HepG2 (cell line): ENCODE results near the gene GNPDA1. TPM values are rescaled to one million over a fixed set of nuclear protein-coding genes. Genes with fewer than 3 reads are reported as not detected.
A peak's percentile ranks its signal among the peaks of the same experiment; 100 is the strongest.

Experiments used
- ATAC-seq: fragments of 200-7000 bp; cut with Tn5 transposase; 3 replicates; pipeline ENCODE4 v1.9.1; 2020; ENCODE audit warnings: mild to moderate bottlenecking, moderate library complexity
- BruUV-seq: library from RNA; stranded (reverse); fragments of 400-500 nt; replicated peaks from 2 replicates; lab custom pipeline; 2021; lab: Mats Ljungman, UMichigan
- CTCF ChIA-PET: fragments of 300-600 bp; formaldehyde crosslinking; extraction: SDS; loops from one replicate; lab custom pipeline; 2021; ENCODE audit warnings: low total read pairs, inconsistent platforms, low intra/inter-chr PET ratio; lab: Yijun Ruan, JAX
- POLR2A ChIA-PET: fragments of 350-600 bp; sonication (Branson Sonifier 250); formaldehyde crosslinking; loops from one replicate; lab custom pipeline; 2020; ENCODE audit warnings: antibody characterized with exemption, inconsistent platforms; lab: Yijun Ruan, JAX
- DNase-seq: peaks from one replicate; pipeline ENCODE4 v3.0.0-alpha.2; 2015; ENCODE audit warnings: low spot score
- FAIRE-seq: peaks from 3 replicates; lab custom pipeline; 2011; peaks lifted over from hg19 to GRCh38; lab: Jason Lieb, UNC
- H2AFZ ChIP-seq: one replicate; pipeline ENCODE4 v1.6.1; 2011; ENCODE audit warnings: low read length, inconsistent platforms
- H3K27ac ChIP-seq: fragments of 300-600 bp; 3 replicates; pipeline ENCODE4 v1.8.0; 2011; ENCODE audit warnings: mixed run types, mild to moderate bottlenecking, mixed read lengths, low read length, inconsistent platforms; ENCODE audit not compliant: insufficient read depth; ENCODE audit errors: extremely low read length
- H3K27me3 ChIP-seq, 2 experiments: fragments of 200-600 bp in 1 of 2; 2 replicates in 1 of 2; 3 replicates in 1 of 2; pipeline versions ENCODE4 v1.6.0 to v1.8.0; 2011; ENCODE audit warnings: low read length in 2 of 2, mild to moderate bottlenecking in 2 of 2, moderate library complexity in 2 of 2, inconsistent platforms in 1 of 2; ENCODE audit not compliant: insufficient read depth in 2 of 2, control insufficient read depth in 1 of 2
- H3K36me3 ChIP-seq, 2 experiments: fragments of 200-600 bp in 1 of 2; replicated peaks in 1 of 2; 2 replicates in 1 of 2; 3 replicates in 1 of 2; pipeline versions ENCODE4 v1.5.1 to v1.8.0; 2011; ENCODE audit warnings: low read length in 2 of 2, inconsistent platforms in 1 of 2; ENCODE audit not compliant: insufficient read depth in 2 of 2, control insufficient read depth in 1 of 2
- H3K4me1 ChIP-seq: 2 replicates; pipeline ENCODE4 v1.5.1; 2012; ENCODE audit warnings: low read length, inconsistent platforms; ENCODE audit not compliant: insufficient read depth
- H3K4me2 ChIP-seq: 2 replicates; pipeline ENCODE4 v1.6.0; 2011; ENCODE audit warnings: low read depth, low read length, inconsistent platforms
- H3K4me3 ChIP-seq, 3 experiments: fragments of 200-600 bp in 1 of 3; sonication (generic), shearing (Covaris generic) in 1 of 3; replicated peaks in 1 of 3; 2 replicates each; pipeline ENCODE4 v1.5.1; 2011 to 2016; ENCODE audit warnings: low read length in 3 of 3, inconsistent platforms in 2 of 3, low read depth in 2 of 3, mild to moderate bottlenecking in 2 of 3, control low read depth in 1 of 3, mixed read lengths in 1 of 3; ENCODE audit not compliant: insufficient read depth in 1 of 3
- H3K79me2 ChIP-seq: one replicate; pipeline ENCODE4 v1.6.1; 2011; ENCODE audit warnings: low read length, inconsistent platforms; ENCODE audit not compliant: insufficient read depth
- H3K9ac ChIP-seq: 2 replicates; pipeline ENCODE4 v1.6.0; 2011; ENCODE audit warnings: mild to moderate bottlenecking, low read depth, low read length, inconsistent platforms; ENCODE audit not compliant: insufficient read depth
- H3K9me3 ChIP-seq: 2 replicates; pipeline ENCODE4 v1.5.1; 2012; ENCODE audit warnings: mild to moderate bottlenecking, low read length
- H4K20me1 ChIP-seq: 2 replicates; pipeline ENCODE4 v1.6.0; 2011; ENCODE audit warnings: inconsistent platforms, mild to moderate bottlenecking, low read length, moderate library complexity; ENCODE audit not compliant: insufficient read depth
- ARNT2 ChIP-seq: sonication (generic); formaldehyde crosslinking; IDR thresholded peaks from 2 replicates; pipeline ENCODE4 v1.8.0; 2022; ENCODE audit warnings: mild to moderate bottlenecking, low read depth, missing genetic modification reagents, moderate library complexity
- ISX ChIP-seq: sonication (generic); formaldehyde crosslinking; conservative IDR thresholded peaks from 2 replicates; pipeline ENCODE4 v1.5.0; 2020; ENCODE audit warnings: missing genetic modification reagents
- MEF2D ChIP-seq: sonication (generic); formaldehyde crosslinking; IDR thresholded peaks from 2 replicates; pipeline ENCODE4 v1.5.1; 2020; ENCODE audit warnings: mild to moderate bottlenecking, missing genetic modification reagents
- MYNN ChIP-seq: sonication (generic); formaldehyde crosslinking; IDR thresholded peaks from 2 replicates; pipeline ENCODE4 v1.4.0; 2020; ENCODE audit warnings: mild to moderate bottlenecking, low read depth, missing genetic modification reagents
- SPEN ChIP-seq: sonication (generic); formaldehyde crosslinking; IDR thresholded peaks from 2 replicates; pipeline ENCODE4 v1.5.1; 2020; ENCODE audit warnings: low read depth, mild to moderate bottlenecking, missing genetic modification reagents
- TEAD3 ChIP-seq: optimal IDR thresholded peaks from 2 replicates; pipeline ENCODE3; 2016; ENCODE audit warnings: borderline replicate concordance
- USF2 ChIP-seq, 2 experiments: sonication (generic) in 1 of 2; formaldehyde crosslinking in 1 of 2; IDR thresholded peaks; 2 replicates each; pipeline versions ENCODE4 v1.5.1 to v1.6.1; 2011 to 2020; ENCODE audit warnings: borderline replicate concordance in 1 of 2, low read depth in 1 of 2, low read length in 1 of 2, mild to moderate bottlenecking in 1 of 2, missing genetic modification reagents in 1 of 2, moderate library complexity in 1 of 2
- ZBTB38 ChIP-seq: sonication (generic); formaldehyde crosslinking; IDR thresholded peaks from 2 replicates; pipeline ENCODE4 v1.5.1; 2020; ENCODE audit warnings: mild to moderate bottlenecking, missing genetic modification reagents
- ZC3H13 ChIP-seq: sonication (generic); formaldehyde crosslinking; IDR thresholded peaks from 2 replicates; pipeline ENCODE4 v1.8.1; 2023; ENCODE audit warnings: mild to moderate bottlenecking, missing genetic modification reagents, moderate library complexity
- ZNF260 ChIP-seq: sonication (generic); formaldehyde crosslinking; IDR thresholded peaks from 2 replicates; pipeline ENCODE4 v1.4.0; 2020; ENCODE audit warnings: missing genetic modification reagents, low read depth, mild to moderate bottlenecking, borderline replicate concordance
- ZNF292 ChIP-seq: sonication (generic); formaldehyde crosslinking; IDR thresholded peaks from 2 replicates; pipeline ENCODE4 v1.8.1; 2022; ENCODE audit warnings: mild to moderate bottlenecking, low read depth, missing genetic modification reagents, borderline replicate concordance
- ZNF335 ChIP-seq: sonication (generic); formaldehyde crosslinking; IDR thresholded peaks from 2 replicates; pipeline ENCODE4 v1.4.0; 2020; ENCODE audit warnings: missing genetic modification reagents
- ZNF350 ChIP-seq: sonication (generic); formaldehyde crosslinking; IDR thresholded peaks from 2 replicates; pipeline ENCODE4 v1.4.0; 2020; ENCODE audit warnings: mild to moderate bottlenecking, low read depth, missing genetic modification reagents, borderline replicate concordance
- ZNF558 ChIP-seq: sonication (generic); formaldehyde crosslinking; IDR thresholded peaks from 2 replicates; pipeline ENCODE4 v1.9.0; 2022; ENCODE audit warnings: mild to moderate bottlenecking, missing genetic modification reagents, borderline replicate concordance
- ZNF605 ChIP-seq: sonication (generic); formaldehyde crosslinking; IDR thresholded peaks from 2 replicates; pipeline ENCODE4 v1.8.0; 2022; ENCODE audit warnings: mild to moderate bottlenecking, missing genetic modification reagents
- ZNF619 ChIP-seq: sonication (generic); formaldehyde crosslinking; IDR thresholded peaks from 2 replicates; pipeline ENCODE4 v1.4.0; 2020; ENCODE audit warnings: mild to moderate bottlenecking, missing genetic modification reagents
- ZNF672 ChIP-seq: sonication (generic); formaldehyde crosslinking; IDR thresholded peaks from 2 replicates; pipeline ENCODE4 v1.8.1; 2022; ENCODE audit warnings: missing genetic modification reagents
- WGBS: methylation state at CpG from one replicate; pipeline ENCODE4 v1.1.6; 2017; ENCODE audit warnings: low lambda C conversion rate; 5-methylcytosine and 5-hydroxymethylcytosine counted together
- in situ Hi-C: cut with HindIII; loops from 2 replicates; pipeline ENCODE4 v1.10.0; 2017; ENCODE audit warnings: low pct_unique_long_range_greater_than_20kb; ENCODE audit not compliant: extremely low pct_ligation_motif_present
- intact Hi-C: fragments of 100-400 bp; cut with micrococcal nuclease; formaldehyde crosslinking; loops from one replicate; pipeline ENCODE4 v1.10.0; 2022; ENCODE audit not compliant: unreplicated experiment
- polyA plus RNA-seq, 8 experiments: library from polyadenylated mRNA; depleted of rRNA in 3 of 8; stranded (reverse) in 7 of 8; unstranded in 1 of 8; fragments of >200 nt; fragmentation: Illumina TruSeq in 4 of 8; extraction: Trizol in 4 of 8; gene quantifications; 2 replicates each; pipeline versions ENCODE4 v1.2.1 to v1.2.3, GENCODE V29; 2011 to 2016; ENCODE audit warnings: low read depth in 4 of 8, missing spikeins in 1 of 8, mixed read lengths in 1 of 8; ENCODE audit not compliant: insufficient read depth in 1 of 8
- total RNA-seq, 5 experiments: library from RNA; depleted of rRNA; stranded (reverse); fragments of >200 nt; fragmentation: Illumina TruSeq; extraction: Trizol; gene quantifications; 2 replicates each; pipeline ENCODE4 v1.2.3, GENCODE V29; 2016; ENCODE audit warnings: low read depth in 1 of 5
- TF ChIP-seq, protein P1 (sequence below): sonication (generic); formaldehyde crosslinking; IDR thresholded peaks from 2 replicates; pipeline ENCODE4 v1.4.0; 2020; ENCODE audit warnings: missing genetic modification reagents

Gene GNPDA1
- total and polyA plus RNA-seq, 2 of the 13 experiments (the other 11 are each of a cell fraction or from before 2014, with no cell fraction given) = 6.0 to 54.1 TPM

DNA sequence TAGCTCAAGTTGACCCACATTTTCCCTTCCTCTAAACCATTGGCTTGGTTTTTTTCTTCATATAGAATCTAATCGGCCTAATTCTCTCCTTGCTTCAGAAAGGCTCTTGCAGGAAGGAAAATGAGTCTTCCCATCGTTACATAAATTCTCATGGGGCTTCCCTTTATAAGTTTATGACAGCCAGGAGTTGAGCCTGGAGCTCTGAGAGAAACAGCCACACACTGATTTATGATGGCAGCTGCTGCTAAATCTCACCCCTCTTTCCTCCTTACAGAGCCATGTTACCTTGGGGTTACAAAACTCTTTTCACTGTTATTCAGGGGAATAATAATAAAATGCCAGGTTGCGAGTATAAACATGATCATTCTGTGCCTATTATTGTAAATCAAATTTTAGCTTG, 49.1 kb downstream of the GNPDA1 start (continued):
- TF ChIP-seq MEF2D (CRISPR knock-in tag) (no peak), TEAD3 (CRISPR knock-in tag) (no peak), ZNF619 (no peak), ZNF558 (CRISPR knock-in tag) (no peak), MYNN (CRISPR knock-in tag) (no peak), ZNF605 (CRISPR knock-in tag) (no peak), ZNF350 (no peak), ZNF335 (no peak), ZNF292 (no peak)
- TF ChIP-seq, all 625 proteins: peak for 0

DNA sequence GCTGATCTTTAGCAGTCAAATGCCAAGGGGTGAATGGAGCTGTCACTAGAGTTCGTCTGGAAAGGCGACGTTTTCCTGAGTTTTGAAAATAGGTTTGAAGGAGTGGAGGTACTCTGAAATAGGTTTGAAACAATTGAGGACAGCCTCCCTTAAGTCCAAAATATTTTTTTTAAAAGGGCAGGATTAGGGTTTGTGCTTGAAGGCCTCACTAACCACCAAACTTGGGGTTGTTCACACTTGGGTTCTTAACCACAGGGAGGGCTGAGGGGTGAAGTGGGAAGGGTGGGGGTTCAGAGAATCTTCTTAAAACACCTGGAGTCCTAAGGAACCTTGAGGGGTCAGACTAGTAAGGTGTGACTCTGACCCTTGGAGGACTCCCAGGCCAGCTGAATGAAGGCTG, 51.4 kb downstream of the GNPDA1 start:
- in situ Hi-C loops = no loop called here
- 18% methylated on average over 3 of the region's 3 CpGs for WGBS
- TF ChIP-seq SPEN (CRISPR knock-in tag) (no peak), ZNF672 (no peak), USF2 (IDR thresholded peaks at IDR 0.05; ENCODE audit: low read depth, low read length) (no peak), USF2 (CRISPR knock-in tag; IDR thresholded peaks at IDR 0.05; ENCODE audit: borderline replicate concordance) (no peak), ZBTB38 (CRISPR knock-in tag) (no peak), ARNT2 (no peak), ZNF292 (no peak), ZNF260 (CRISPR knock-in tag) (no peak), ISX (CRISPR knock-in tag) (no peak), ZC3H13 (CRISPR knock-in tag) (no peak)
- TF ChIP-seq, protein P1, sequence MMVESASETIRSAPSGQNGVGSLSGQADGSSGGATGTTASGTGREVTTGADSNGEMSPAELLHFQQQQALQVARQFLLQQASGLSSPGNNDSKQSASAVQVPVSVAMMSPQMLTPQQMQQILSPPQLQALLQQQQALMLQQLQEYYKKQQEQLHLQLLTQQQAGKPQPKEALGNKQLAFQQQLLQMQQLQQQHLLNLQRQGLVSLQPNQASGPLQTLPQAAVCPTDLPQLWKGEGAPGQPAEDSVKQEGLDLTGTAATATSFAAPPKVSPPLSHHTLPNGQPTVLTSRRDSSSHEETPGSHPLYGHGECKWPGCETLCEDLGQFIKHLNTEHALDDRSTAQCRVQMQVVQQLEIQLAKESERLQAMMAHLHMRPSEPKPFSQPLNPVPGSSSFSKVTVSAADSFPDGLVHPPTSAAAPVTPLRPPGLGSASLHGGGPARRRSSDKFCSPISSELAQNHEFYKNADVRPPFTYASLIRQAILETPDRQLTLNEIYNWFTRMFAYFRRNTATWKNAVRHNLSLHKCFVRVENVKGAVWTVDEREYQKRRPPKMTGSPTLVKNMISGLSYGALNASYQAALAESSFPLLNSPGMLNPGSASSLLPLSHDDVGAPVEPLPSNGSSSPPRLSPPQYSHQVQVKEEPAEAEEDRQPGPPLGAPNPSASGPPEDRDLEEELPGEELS (CRISPR knock-in tag) = no peak

More for the DNA sequence above, 51.4 kb downstream of the GNPDA1 start:
- Histone ChIP-seq H3K4me3 (peak overlapping the region in 1 of 3 experiments; percentile 44; a peak in 2 of 6 replicates), H3K36me3 (no peaks in the 10 kb centered on the region), H3K27me3 (peaks cover 0 to 26% of the 10 kb centered on the region in 2 experiments; a peak in 4 of 5 replicates), H3K9ac (peak overlapping the region; percentile 18; the same call in 1 of the 2 replicates), H3K27ac (no peak overlapping the region), H2AFZ (peak overlapping the region; percentile 58), H4K20me1 (no peaks in the 10 kb centered on the region), H3K4me2 (peak overlapping the region; percentile 79), H3K4me1 (peaks cover 35% of the 10 kb centered on the region), H3K9me3 (no peaks in the 10 kb centered on the region), H3K79me2 (no peaks in the 10 kb centered on the region)
- ATAC-seq (no peak), DNase-seq (no peak), FAIRE-seq (no peak)
- intact Hi-C loops = loop anchor here (2.0 to 5.0 kb wide), 2 partner anchors 34 to 47 kb away; no protein-coding TSS in a partner anchor
- POLR2A ChIA-PET = interaction anchor here (0.6 to 2.9 kb wide), 7 partner anchors 8 to 269 kb away, joined by 3 to 12 read pairs (median 4); partner anchors contain the start of genes DELE1 and RNF14
- BruUV-seq = no TSS peak
- CTCF ChIA-PET = interaction anchor here (1.4 to 2.8 kb wide), 4 partner anchors 11 to 269 kb away, joined by 3 to 30 read pairs (median 11); no protein-coding TSS in a partner anchor
